ENCODE data around the gene TBX10. TPM values are rescaled to one million over a fixed set of nuclear protein-coding genes. Genes with fewer than 3 reads are reported as not detected.

Gene TBX10
- total RNA-seq, 1 experiment from 2014 or later, result not detected

DNA sequence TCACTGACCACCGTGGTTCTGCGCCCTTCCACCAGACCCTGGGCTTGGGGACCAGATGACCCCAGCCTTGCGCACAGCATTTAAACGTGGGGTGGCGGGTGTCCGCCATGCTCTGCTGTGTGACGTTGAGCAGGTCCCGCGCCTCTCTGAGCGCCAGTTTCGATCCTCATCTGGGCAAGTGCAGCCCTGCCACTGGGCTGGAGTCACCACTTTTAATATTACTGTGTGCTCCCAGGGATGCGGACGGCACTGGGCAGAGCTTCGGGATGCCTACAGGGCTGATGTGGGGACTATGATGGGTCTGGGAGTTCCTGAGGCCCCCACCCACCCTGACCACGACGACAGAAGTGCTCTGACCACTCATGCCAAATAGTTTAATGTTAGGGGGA, 8.6 kb downstream of the TBX10 start:
- peak overlapping the region; percentile 96 for H3K4me2 ChIP-seq (ENCODE audit: low read length)
- H3K4me3 ChIP-seq (replicated peaks in 1 of 2; ENCODE audit: low read depth in 1 of 2, low read length in 2 of 2), result peak overlapping the region; percentile 58 to 65
- ATAC-seq, result no peak
- no peak for TF ChIP-seq SP1 (IDR thresholded peaks at IDR 0.05; ENCODE audit: low read depth)
- no peak for TF ChIP-seq TCF7L2 (IDR thresholded peaks at IDR 0.05; ENCODE audit: borderline replicate concordance, extremely low read depth, insufficient read depth, insufficient read length)
- TF ChIP-seq EZH2phosphoT487 (IDR thresholded peaks at IDR 0.05; ENCODE audit: borderline replicate concordance), result no peak
- TF ChIP-seq, protein P1, sequence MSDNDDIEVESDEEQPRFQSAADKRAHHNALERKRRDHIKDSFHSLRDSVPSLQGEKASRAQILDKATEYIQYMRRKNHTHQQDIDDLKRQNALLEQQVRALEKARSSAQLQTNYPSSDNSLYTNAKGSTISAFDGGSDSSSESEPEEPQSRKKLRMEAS (IDR thresholded peaks at IDR 0.05), result no peak
- TF ChIP-seq CBX3 (IDR thresholded peaks at IDR 0.05; ENCODE audit: low read depth), result no peak
- TF ChIP-seq, protein P2, sequence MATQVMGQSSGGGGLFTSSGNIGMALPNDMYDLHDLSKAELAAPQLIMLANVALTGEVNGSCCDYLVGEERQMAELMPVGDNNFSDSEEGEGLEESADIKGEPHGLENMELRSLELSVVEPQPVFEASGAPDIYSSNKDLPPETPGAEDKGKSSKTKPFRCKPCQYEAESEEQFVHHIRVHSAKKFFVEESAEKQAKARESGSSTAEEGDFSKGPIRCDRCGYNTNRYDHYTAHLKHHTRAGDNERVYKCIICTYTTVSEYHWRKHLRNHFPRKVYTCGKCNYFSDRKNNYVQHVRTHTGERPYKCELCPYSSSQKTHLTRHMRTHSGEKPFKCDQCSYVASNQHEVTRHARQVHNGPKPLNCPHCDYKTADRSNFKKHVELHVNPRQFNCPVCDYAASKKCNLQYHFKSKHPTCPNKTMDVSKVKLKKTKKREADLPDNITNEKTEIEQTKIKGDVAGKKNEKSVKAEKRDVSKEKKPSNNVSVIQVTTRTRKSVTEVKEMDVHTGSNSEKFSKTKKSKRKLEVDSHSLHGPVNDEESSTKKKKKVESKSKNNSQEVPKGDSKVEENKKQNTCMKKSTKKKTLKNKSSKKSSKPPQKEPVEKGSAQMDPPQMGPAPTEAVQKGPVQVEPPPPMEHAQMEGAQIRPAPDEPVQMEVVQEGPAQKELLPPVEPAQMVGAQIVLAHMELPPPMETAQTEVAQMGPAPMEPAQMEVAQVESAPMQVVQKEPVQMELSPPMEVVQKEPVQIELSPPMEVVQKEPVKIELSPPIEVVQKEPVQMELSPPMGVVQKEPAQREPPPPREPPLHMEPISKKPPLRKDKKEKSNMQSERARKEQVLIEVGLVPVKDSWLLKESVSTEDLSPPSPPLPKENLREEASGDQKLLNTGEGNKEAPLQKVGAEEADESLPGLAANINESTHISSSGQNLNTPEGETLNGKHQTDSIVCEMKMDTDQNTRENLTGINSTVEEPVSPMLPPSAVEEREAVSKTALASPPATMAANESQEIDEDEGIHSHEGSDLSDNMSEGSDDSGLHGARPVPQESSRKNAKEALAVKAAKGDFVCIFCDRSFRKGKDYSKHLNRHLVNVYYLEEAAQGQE (IDR thresholded peaks at IDR 0.05; ENCODE audit: low read depth), result no peak
- TF ChIP-seq ELF1 (IDR thresholded peaks at IDR 0.05; ENCODE audit: borderline replicate concordance, low read depth), result no peak
- TF ChIP-seq FOSL1 (IDR thresholded peaks at IDR 0.05; ENCODE audit: low read depth), result no peak
- TF ChIP-seq, protein P3, sequence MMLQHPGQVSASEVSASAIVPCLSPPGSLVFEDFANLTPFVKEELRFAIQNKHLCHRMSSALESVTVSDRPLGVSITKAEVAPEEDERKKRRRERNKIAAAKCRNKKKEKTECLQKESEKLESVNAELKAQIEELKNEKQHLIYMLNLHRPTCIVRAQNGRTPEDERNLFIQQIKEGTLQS (IDR thresholded peaks at IDR 0.05), result no peak
- TF ChIP-seq RAD21 (IDR thresholded peaks at IDR 0.05; ENCODE audit: low read depth), result no peak
- no peak for TF ChIP-seq POLR2A (IDR thresholded peaks at IDR 0.05; ENCODE audit: borderline replicate concordance, extremely low read depth, insufficient read depth, insufficient read length)
- TF ChIP-seq CEBPB (IDR thresholded peaks at IDR 0.05; ENCODE audit: low read depth), result no peak
- no peak; the same call in 1 of the 2 replicates for TF ChIP-seq ZFX (IDR thresholded peaks at IDR 0.05)
- TF ChIP-seq EZH2 (IDR thresholded peaks at IDR 0.05), result no peak
- TF ChIP-seq, protein P4, sequence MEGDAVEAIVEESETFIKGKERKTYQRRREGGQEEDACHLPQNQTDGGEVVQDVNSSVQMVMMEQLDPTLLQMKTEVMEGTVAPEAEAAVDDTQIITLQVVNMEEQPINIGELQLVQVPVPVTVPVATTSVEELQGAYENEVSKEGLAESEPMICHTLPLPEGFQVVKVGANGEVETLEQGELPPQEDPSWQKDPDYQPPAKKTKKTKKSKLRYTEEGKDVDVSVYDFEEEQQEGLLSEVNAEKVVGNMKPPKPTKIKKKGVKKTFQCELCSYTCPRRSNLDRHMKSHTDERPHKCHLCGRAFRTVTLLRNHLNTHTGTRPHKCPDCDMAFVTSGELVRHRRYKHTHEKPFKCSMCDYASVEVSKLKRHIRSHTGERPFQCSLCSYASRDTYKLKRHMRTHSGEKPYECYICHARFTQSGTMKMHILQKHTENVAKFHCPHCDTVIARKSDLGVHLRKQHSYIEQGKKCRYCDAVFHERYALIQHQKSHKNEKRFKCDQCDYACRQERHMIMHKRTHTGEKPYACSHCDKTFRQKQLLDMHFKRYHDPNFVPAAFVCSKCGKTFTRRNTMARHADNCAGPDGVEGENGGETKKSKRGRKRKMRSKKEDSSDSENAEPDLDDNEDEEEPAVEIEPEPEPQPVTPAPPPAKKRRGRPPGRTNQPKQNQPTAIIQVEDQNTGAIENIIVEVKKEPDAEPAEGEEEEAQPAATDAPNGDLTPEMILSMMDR (IDR thresholded peaks at IDR 0.05 in 2 of 3, conservative IDR thresholded peaks at IDR 0.05 in 1 of 3; ENCODE audit: borderline replicate concordance in 1 of 3, insufficient read depth in 1 of 3, low read depth in 2 of 3, low read length in 2 of 3), result no peak
- TF ChIP-seq POLR2AphosphoS5 (IDR thresholded peaks at IDR 0.05; ENCODE audit: low read depth, low read length), result no peak
- TF ChIP-seq, protein P5, sequence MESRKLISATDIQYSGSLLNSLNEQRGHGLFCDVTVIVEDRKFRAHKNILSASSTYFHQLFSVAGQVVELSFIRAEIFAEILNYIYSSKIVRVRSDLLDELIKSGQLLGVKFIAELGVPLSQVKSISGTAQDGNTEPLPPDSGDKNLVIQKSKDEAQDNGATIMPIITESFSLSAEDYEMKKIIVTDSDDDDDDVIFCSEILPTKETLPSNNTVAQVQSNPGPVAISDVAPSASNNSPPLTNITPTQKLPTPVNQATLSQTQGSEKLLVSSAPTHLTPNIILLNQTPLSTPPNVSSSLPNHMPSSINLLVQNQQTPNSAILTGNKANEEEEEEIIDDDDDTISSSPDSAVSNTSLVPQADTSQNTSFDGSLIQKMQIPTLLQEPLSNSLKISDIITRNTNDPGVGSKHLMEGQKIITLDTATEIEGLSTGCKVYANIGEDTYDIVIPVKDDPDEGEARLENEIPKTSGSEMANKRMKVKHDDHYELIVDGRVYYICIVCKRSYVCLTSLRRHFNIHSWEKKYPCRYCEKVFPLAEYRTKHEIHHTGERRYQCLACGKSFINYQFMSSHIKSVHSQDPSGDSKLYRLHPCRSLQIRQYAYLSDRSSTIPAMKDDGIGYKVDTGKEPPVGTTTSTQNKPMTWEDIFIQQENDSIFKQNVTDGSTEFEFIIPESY (IDR thresholded peaks at IDR 0.05; ENCODE audit: extremely low read depth, insufficient replicate concordance, low read length), result no peak
- no peak for TF ChIP-seq SRF (IDR thresholded peaks at IDR 0.05; ENCODE audit: low read depth)
- TF ChIP-seq EGR1 (IDR thresholded peaks at IDR 0.05; ENCODE audit: low read depth), result no peak
- TF ChIP-seq ZNF274 (IDR thresholded peaks at IDR 0.05; ENCODE audit: low read depth, low read length), result no peak
- H3K4me1 ChIP-seq (ENCODE audit: control insufficient read depth in 1 of 2, insufficient read depth in 2 of 2, low read length in 2 of 2), result peaks cover 5 to 25% of the 10 kb centered on the region in 2 experiments; a peak in 3 of 4 replicates
- H3K79me2 ChIP-seq (ENCODE audit: insufficient read depth, low read length), result no peaks in the 10 kb centered on the region
- H2AFZ ChIP-seq (ENCODE audit: low read depth, low read length, poor library complexity, severe bottlenecking), result no peak overlapping the region
- no peaks in the 10 kb centered on the region for H3K36me3 ChIP-seq (ENCODE audit: control insufficient read depth in 1 of 2, insufficient read depth in 2 of 2, low read length in 2 of 2)
- intact Hi-C loops (cut with micrococcal nuclease), result loop anchor here (10.0 kb wide), 1 partner anchor 84 kb away; no protein-coding TSS in a partner anchor
- H3K9ac ChIP-seq (ENCODE audit: low read length), result peak overlapping the region; percentile 69
- no peak for DNase-seq (ENCODE audit: low read depth, low spot score)
- RAD21 ChIA-PET (ENCODE audit: low non-redundant PET in 1 of 2, low total read pairs in 2 of 2, uncharacterized antibody in 2 of 2, unreplicated experiment in 2 of 2), result no interaction called here
- no peaks in the 10 kb centered on the region for H3K9me3 ChIP-seq (ENCODE audit: control insufficient read depth in 1 of 2, insufficient read depth in 1 of 2, low read depth in 1 of 2, low read length in 2 of 2)
- CTCF ChIA-PET, result interaction anchor here (1.4 to 2.9 kb wide), 12 partner anchors 8 to 229 kb away, joined by 4 to 34 read pairs (median 10); partner anchors contain the start of genes ACY3, PPP1CA and TBX10
- no TSS peak for BruUV-seq (replicated peaks)
- peak overlapping the region; percentile 77 for H3K27ac ChIP-seq (ENCODE audit: low read depth, low read length)
- H4K20me1 ChIP-seq (ENCODE audit: insufficient read depth), result no peaks in the 10 kb centered on the region
- POLR2A ChIA-PET, result interaction anchor here (0.5 to 1.1 kb wide), 2 partner anchors 49 to 593 kb away, joined by 3 read pairs; no protein-coding TSS in a partner anchor
- H3K27me3 ChIP-seq (ENCODE audit: insufficient read depth, low read length), result no peaks in the 10 kb centered on the region
- no peaks in the 10 kb centered on the region for H3K9me2 ChIP-seq (ENCODE audit: insufficient read depth)

Measured in HCT116 (cell line).